ACC112 (cell line): ENCODE results near the gene PITX3.
A peak's percentile ranks its signal among the peaks of the same experiment; 100 is the strongest.
"Not testable (repeated sequence)": the region's sequence is repeated elsewhere in the genome, so short reads cannot be mapped to it uniquely, and the experiment has no call there.

Experiments used
- H2AFZ ChIP-seq: fragments of 200-600 bp; sonication (generic); one replicate; pipeline ENCODE4 v1.6.0; 2017; ENCODE audit warnings: antibody characterized with exemption, low read length; ENCODE audit not compliant: unreplicated experiment
- H3K27ac ChIP-seq: fragments of 200-600 bp; sonication (generic); 2 replicates; pipeline ENCODE4 v1.5.1; 2014; ENCODE audit warnings: low read depth, mild to moderate bottlenecking, antibody characterized with exemption, low read length, moderate library complexity
- H3K27me3 ChIP-seq: fragments of 200-600 bp; sonication (generic); 2 replicates; pipeline ENCODE4 v1.6.1; 2014; ENCODE audit warnings: mild to moderate bottlenecking, antibody characterized with exemption, low read length, moderate library complexity, mixed read lengths; ENCODE audit not compliant: insufficient read depth
- H3K36me3 ChIP-seq: fragments of 200-600 bp; sonication (generic); 2 replicates; pipeline ENCODE4 v1.6.1; 2016; ENCODE audit warnings: mild to moderate bottlenecking, antibody characterized with exemption, low read length, moderate library complexity, mixed read lengths; ENCODE audit not compliant: insufficient read depth
- H3K4me1 ChIP-seq: fragments of 200-600 bp; sonication (generic); one replicate; pipeline ENCODE4 v1.6.1; 2016; ENCODE audit warnings: low read length, mixed read lengths; ENCODE audit not compliant: insufficient read depth, unreplicated experiment, control insufficient read depth
- H3K4me3 ChIP-seq: fragments of 200-600 bp; sonication (generic); 2 replicates; pipeline ENCODE4 v1.5.1; 2014; ENCODE audit warnings: mild to moderate bottlenecking, low read depth, low read length
- H3K79me2 ChIP-seq: fragments of 200-600 bp; sonication (generic); one replicate; pipeline ENCODE4 v1.6.0; 2016; ENCODE audit warnings: low read length; ENCODE audit not compliant: control insufficient read depth, unreplicated experiment, insufficient read depth

PITX3 gene

GRCh38 chr10:102202386-102202785, 38.9 kb downstream of the PITX3 start:
- H3K27ac ChIP-seq: no peak overlapping the region
- no peak overlapping the region for H2AFZ ChIP-seq
- H3K4me3 ChIP-seq: no peak overlapping the region
- H3K36me3 ChIP-seq: no peaks in the 10 kb centered on the region
- peaks cover 14% of the 10 kb centered on the region for H3K27me3 ChIP-seq
- no peaks in the 10 kb centered on the region for H3K79me2 ChIP-seq
- H3K4me1 ChIP-seq: no peaks in the 10 kb centered on the region

GRCh38 chr10:102200751-102201640, 40.3 kb downstream of the PITX3 start:
- Histone ChIP-seq H3K79me2 (no peaks in the 10 kb centered on the region), H2AFZ (no peak overlapping the region), H3K27me3 (peaks cover 14% of the 10 kb centered on the region), H3K4me1 (no peaks in the 10 kb centered on the region), H3K4me3 (no peak overlapping the region), H3K27ac (no peak overlapping the region), H3K36me3 (no peaks in the 10 kb centered on the region)

- no peaks in the 10 kb centered on the region for H3K79me2 ChIP-seq
- H3K36me3 ChIP-seq: no peaks in the 10 kb centered on the region
- no peaks in the 10 kb centered on the region for H3K4me1 ChIP-seq
- no peak overlapping the region for H3K27ac ChIP-seq
- H3K27me3 ChIP-seq: peaks cover 14% of the 10 kb centered on the region
- H2AFZ ChIP-seq: no peak overlapping the region
- no peak overlapping the region for H3K4me3 ChIP-seq
Observed at GRCh38 chr10:102198027-102198426, 43.3 kb downstream of the PITX3 start.

GRCh38 chr10:102196893-102197292, 44.4 kb downstream of the PITX3 start:
- Histone ChIP-seq H3K36me3 (no peaks in the 10 kb centered on the region), H3K27ac (no peak overlapping the region), H3K27me3 (peaks cover 5% of the 10 kb centered on the region; the same call in 1 of the 2 replicates), H3K4me3 (no peak overlapping the region), H3K79me2 (no peaks in the 10 kb centered on the region), H2AFZ (no peak overlapping the region), H3K4me1 (no peaks in the 10 kb centered on the region)

- Histone ChIP-seq H3K36me3 (no peaks in the 10 kb centered on the region), H3K27ac (no peak overlapping the region), H3K79me2 (no peaks in the 10 kb centered on the region), H2AFZ (no peak overlapping the region), H3K4me1 (no peaks in the 10 kb centered on the region), H3K4me3 (no peak overlapping the region), H3K27me3 (no peaks in the 10 kb centered on the region)
Observed at GRCh38 chr10:102195296-102195870, 45.9 kb downstream of the PITX3 start.

- Histone ChIP-seq H3K27me3 (no peaks in the 10 kb centered on the region), H3K36me3 (no peaks in the 10 kb centered on the region), H3K4me3 (no peak overlapping the region), H3K4me1 (no peaks in the 10 kb centered on the region), H3K79me2 (no peaks in the 10 kb centered on the region), H3K27ac (no peak overlapping the region), H2AFZ (no peak overlapping the region)
Observed at GRCh38 chr10:102191956-102192355, 49.4 kb downstream of the PITX3 start.

GRCh38 chr10:102188941-102189898, 52.1 kb downstream of the PITX3 start:
- not testable (repeated sequence) for H3K27me3 ChIP-seq, H3K4me1 ChIP-seq, H3K79me2 ChIP-seq, H3K36me3 ChIP-seq, H3K27ac ChIP-seq
- peak overlapping the region; percentile 78 for H2AFZ ChIP-seq
- peak overlapping the region; percentile 52 for H3K4me3 ChIP-seq

- Histone ChIP-seq H3K27ac (no peak overlapping the region), H3K4me3 (no peak overlapping the region), H3K4me1 (no peaks in the 10 kb centered on the region), H3K36me3 (no peaks in the 10 kb centered on the region), H2AFZ (no peak overlapping the region), H3K27me3 (no peaks in the 10 kb centered on the region), H3K79me2 (no peaks in the 10 kb centered on the region)
Observed at GRCh38 chr10:102188298-102188940, 52.9 kb downstream of the PITX3 start.

GRCh38 chr10:102185811-102186527, 55.3 kb downstream of the PITX3 start:
- Histone ChIP-seq H3K36me3 (no peaks in the 10 kb centered on the region), H3K4me1 (no peaks in the 10 kb centered on the region), H3K4me3 (no peak overlapping the region), H3K79me2 (no peaks in the 10 kb centered on the region), H3K27ac (no peak overlapping the region), H2AFZ (no peak overlapping the region), H3K27me3 (no peaks in the 10 kb centered on the region)

GRCh38 chr10:102185272-102185671, 56.0 kb downstream of the PITX3 start:
- H3K4me1 ChIP-seq: no peaks in the 10 kb centered on the region
- H3K79me2 ChIP-seq: no peaks in the 10 kb centered on the region

More at GRCh38 chr10:102185272-102185671, 56.0 kb downstream of the PITX3 start:
- no peak overlapping the region for H3K4me3 ChIP-seq
- no peaks in the 10 kb centered on the region for H3K27me3 ChIP-seq
- no peaks in the 10 kb centered on the region for H3K36me3 ChIP-seq
- no peak overlapping the region for H2AFZ ChIP-seq
- no peak overlapping the region for H3K27ac ChIP-seq
